ENCODE results near the gene TMTC2.

The TMTC2 gene

DNA sequence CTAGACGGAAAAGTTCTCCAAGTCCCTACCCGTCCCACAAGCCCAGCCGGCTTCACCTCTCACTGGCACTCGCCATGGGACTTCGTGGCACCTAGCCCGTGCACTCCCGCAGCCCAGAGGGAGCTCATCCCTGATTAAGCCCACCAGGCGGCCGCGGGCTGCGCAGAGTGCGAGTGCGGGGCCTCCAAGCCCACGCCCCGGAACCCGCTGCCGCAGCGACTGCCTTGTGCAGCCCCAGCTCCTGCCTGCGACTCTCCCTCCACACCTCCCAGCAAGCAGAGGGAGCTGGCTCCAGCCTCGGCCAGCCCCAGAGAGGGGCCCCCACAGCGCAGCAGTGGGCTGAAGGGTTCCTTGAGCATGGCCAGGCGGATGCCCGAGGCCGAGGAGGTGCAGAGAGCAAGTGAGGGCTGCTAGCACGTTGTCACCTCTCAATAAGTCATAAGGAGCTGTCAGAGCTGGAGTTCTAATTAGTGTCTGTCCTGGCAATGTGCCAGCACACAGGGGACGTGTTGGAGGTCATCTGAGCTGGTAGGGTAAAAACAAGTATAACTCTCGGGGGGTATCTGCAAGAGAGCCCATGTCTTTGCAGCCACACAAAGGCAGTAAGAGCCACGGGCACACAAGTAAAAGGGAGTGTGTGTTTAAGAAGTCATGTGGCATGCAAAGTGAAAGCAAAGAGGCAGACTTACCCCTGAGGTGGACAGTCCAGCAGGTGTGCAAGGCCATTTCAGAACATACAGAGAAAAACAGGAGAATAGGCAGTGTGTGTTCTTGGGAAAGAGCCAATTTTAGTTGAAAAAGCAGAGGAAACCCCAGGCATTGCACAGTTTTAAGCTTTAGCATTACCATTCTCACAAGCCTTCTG is 27.1 kb upstream of the TMTC2 start:
- TF ChIP-seq, protein P1, sequence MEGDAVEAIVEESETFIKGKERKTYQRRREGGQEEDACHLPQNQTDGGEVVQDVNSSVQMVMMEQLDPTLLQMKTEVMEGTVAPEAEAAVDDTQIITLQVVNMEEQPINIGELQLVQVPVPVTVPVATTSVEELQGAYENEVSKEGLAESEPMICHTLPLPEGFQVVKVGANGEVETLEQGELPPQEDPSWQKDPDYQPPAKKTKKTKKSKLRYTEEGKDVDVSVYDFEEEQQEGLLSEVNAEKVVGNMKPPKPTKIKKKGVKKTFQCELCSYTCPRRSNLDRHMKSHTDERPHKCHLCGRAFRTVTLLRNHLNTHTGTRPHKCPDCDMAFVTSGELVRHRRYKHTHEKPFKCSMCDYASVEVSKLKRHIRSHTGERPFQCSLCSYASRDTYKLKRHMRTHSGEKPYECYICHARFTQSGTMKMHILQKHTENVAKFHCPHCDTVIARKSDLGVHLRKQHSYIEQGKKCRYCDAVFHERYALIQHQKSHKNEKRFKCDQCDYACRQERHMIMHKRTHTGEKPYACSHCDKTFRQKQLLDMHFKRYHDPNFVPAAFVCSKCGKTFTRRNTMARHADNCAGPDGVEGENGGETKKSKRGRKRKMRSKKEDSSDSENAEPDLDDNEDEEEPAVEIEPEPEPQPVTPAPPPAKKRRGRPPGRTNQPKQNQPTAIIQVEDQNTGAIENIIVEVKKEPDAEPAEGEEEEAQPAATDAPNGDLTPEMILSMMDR (IDR thresholded peaks at IDR 0.05; ENCODE audit: insufficient read depth, low read length, poor library complexity, severe bottlenecking), result no peak
- H3K36me3 ChIP-seq (ENCODE audit: control insufficient read depth, insufficient read depth, low read length), result no peaks in the 10 kb centered on the region
- DNase-seq (ENCODE audit: extremely low read depth, insufficient read length), result no peak
- H3K27me3 ChIP-seq (replicated peaks; ENCODE audit: control insufficient read depth, insufficient read depth, low read length), result no peaks in the 10 kb centered on the region
- H3K4me3 ChIP-seq (replicated peaks; ENCODE audit: low read depth, low read length), result no peak overlapping the region

DNA sequence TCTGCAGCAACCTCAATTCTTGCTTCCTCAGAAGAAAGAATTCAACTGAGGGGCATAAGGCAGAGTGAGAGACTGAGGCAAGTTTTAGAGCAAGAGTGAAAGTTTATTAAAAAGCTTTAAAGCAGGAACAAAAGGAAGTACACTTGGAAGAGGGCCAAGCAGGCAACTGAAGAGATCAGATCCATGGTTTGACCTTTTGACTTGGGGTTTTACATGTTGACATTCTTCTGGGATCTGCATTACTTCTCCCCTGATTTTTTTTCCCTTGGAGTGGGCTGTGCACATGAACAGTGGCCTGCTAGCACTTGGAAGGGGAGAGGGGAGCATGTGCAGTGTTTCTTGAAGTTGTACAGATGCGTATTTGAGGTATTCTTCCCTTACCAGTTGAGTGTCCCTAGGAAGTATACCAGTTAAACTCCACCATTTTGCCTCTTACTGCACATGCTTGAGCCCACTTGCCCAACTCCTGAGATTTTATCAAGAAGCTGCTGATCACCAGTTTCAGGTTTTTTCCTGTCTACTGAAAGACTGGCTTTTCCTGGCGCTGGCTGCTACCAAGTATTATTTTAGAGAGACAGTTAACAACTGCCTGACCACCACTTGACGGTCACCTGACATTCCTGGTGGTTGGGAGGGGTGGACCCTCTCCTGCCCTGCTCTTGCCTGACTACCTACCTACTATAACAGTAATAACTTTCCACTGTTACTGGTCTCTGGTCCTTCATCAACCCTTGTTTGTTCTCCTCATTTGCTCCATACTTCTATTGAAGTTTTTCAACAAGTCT is 26.0 kb upstream of the TMTC2 start:
- Histone ChIP-seq H3K27me3 (replicated peaks; ENCODE audit: control insufficient read depth, insufficient read depth, low read length) (no peaks in the 10 kb centered on the region), H3K4me3 (replicated peaks; ENCODE audit: low read depth, low read length) (no peak overlapping the region), H3K36me3 (ENCODE audit: control insufficient read depth, insufficient read depth, low read length) (no peaks in the 10 kb centered on the region)
- TF ChIP-seq, protein P1 (IDR thresholded peaks at IDR 0.05; ENCODE audit: insufficient read depth, low read length, poor library complexity, severe bottlenecking), result no peak
- DNase-seq (ENCODE audit: extremely low read depth, insufficient read length), result no peak

DNA sequence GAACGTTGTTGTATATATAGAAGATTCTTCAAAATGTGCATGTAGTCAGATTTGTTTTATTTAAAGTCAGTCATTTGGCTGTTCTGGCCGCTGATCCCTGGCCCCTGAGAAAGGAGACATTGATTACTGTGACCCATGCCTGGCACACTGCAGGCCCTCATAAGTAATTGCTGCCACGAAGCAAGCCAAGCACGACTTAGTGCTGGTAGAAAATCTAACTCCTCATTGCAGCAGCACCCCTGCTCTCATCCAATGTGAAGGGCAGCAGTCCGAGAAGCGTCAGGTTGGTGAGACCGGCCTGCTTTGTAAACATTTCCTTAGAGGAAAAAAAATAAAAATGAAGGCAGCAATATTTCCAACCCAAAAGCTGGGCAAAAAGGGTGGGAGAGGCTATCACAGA is 22.8 kb upstream of the TMTC2 start:
- Histone ChIP-seq H3K27me3 (replicated peaks; ENCODE audit: control insufficient read depth, insufficient read depth, low read length) (no peaks in the 10 kb centered on the region), H3K36me3 (ENCODE audit: control insufficient read depth, insufficient read depth, low read length) (no peaks in the 10 kb centered on the region), H3K4me3 (replicated peaks; ENCODE audit: low read depth, low read length) (no peak overlapping the region)
- TF ChIP-seq, protein P1 (IDR thresholded peaks at IDR 0.05; ENCODE audit: insufficient read depth, low read length, poor library complexity, severe bottlenecking), result no peak
- no peak for DNase-seq (ENCODE audit: extremely low read depth, insufficient read length)

DNA sequence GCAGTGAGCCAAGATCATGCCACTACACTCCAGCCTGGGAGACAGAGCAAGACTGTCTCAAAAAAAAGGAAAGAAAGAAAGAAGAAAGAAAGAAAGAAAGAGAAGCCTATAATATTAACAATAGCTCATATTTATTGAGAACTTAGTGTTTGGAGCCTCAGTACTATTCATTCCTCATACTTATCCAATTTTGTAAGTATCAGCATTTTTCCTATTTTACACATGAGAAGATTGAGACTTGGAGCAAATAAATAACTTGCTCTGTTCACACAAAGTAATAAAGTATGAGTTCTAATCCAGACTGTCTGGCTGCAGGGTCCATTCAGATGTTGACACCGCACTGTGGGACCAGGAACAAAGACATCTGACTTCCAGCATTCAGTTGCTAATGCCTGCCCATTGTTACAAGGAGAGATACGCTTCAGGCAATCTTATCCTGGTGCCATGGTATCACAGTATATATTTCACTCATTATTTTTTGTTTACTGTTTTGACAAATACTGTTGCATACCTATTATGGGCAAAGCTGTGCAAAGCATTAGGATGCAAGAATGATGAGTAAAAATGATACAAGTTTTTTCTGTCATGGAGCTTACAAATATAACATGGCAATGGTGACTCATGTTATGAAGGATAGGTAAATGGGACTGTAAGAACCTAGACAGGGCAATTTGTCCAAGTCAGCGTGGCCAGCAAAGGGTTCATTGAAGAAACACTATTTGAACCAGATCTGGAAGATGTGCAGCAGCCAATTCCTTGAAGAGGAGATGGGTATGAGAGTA is 21.4 kb upstream of the TMTC2 start:
- no peak for DNase-seq (ENCODE audit: extremely low read depth, insufficient read length)
- Histone ChIP-seq H3K36me3 (ENCODE audit: control insufficient read depth, insufficient read depth, low read length) (no peaks in the 10 kb centered on the region), H3K4me3 (replicated peaks; ENCODE audit: low read depth, low read length) (no peak overlapping the region), H3K27me3 (replicated peaks; ENCODE audit: control insufficient read depth, insufficient read depth, low read length) (no peaks in the 10 kb centered on the region)
- TF ChIP-seq, protein P1 (IDR thresholded peaks at IDR 0.05; ENCODE audit: insufficient read depth, low read length, poor library complexity, severe bottlenecking), result no peak

DNA sequence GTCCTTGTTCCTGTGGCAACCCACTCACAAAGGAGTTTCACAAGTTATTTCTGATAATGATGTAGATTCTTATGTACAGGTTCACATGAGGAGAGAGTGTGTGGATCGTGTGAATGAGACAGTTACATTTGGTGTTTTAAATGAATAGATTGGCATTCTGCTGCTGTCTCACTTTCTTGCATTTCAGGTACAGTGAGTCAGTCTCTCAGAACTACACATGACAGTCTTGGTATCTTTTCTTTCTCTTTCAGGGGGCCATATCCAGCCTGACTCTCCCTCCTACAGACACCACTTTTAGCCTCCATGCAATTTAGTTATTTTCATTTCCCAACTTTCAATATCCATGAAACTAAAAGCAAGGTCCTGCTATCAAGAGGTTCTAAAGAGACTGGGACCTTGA is 19.9 kb upstream of the TMTC2 start:
- no peak overlapping the region for H3K4me3 ChIP-seq (replicated peaks; ENCODE audit: low read depth, low read length)
- no peaks in the 10 kb centered on the region for H3K27me3 ChIP-seq (replicated peaks; ENCODE audit: control insufficient read depth, insufficient read depth, low read length)
- TF ChIP-seq, protein P1 (IDR thresholded peaks at IDR 0.05; ENCODE audit: insufficient read depth, low read length, poor library complexity, severe bottlenecking), result no peak
- DNase-seq (ENCODE audit: extremely low read depth, insufficient read length), result no peak
- H3K36me3 ChIP-seq (ENCODE audit: control insufficient read depth, insufficient read depth, low read length), result no peaks in the 10 kb centered on the region

All from GM06990 (cell line).